K562 (cell line): ENCODE data around the gene PDZD8. TPM values are rescaled to one million over a fixed set of nuclear protein-coding genes. Genes with fewer than 3 reads are reported as not detected.

Experiments
- ARID2 ChIP-seq: fragments of 450-650 bp; IDR thresholded peaks from 2 replicates; pipeline ENCODE4 v1.6.1; 2017; ENCODE audit warnings: antibody characterized with exemption, mild to moderate bottlenecking
- CC2D1A ChIP-seq: fragments of 450-650 bp; IDR thresholded peaks from 2 replicates; pipeline ENCODE4 v1.6.1; 2017; ENCODE audit warnings: mild to moderate bottlenecking
- FOXO4 ChIP-seq: fragments of 450-650 bp; formaldehyde crosslinking; IDR thresholded peaks from 2 replicates; pipeline ENCODE4 v1.4.0; 2020; ENCODE audit warnings: mild to moderate bottlenecking, moderate library complexity
- HES1 ChIP-seq: fragments of 450-650 bp; IDR thresholded peaks from 2 replicates; pipeline ENCODE4 v1.6.1; 2016; ENCODE audit warnings: low read depth, mild to moderate bottlenecking, moderate library complexity
- JUN ChIP-seq, 2 experiments: sonication (generic) in 1 of 2; formaldehyde crosslinking in 1 of 2; IDR thresholded peaks; 2 replicates each; pipeline versions ENCODE4 v1.6.1 to v1.8.0; 2012 to 2022; ENCODE audit warnings: borderline replicate concordance in 2 of 2, mild to moderate bottlenecking in 2 of 2, improper control_type of control experiment in 1 of 2, low read depth in 1 of 2, low read length in 1 of 2, missing genetic modification reagents in 1 of 2
- KAT8 ChIP-seq: fragments of 450-650 bp; IDR thresholded peaks from 2 replicates; pipeline ENCODE4 v1.6.1; 2016; ENCODE audit warnings: low read depth, mild to moderate bottlenecking
- PHF21A ChIP-seq: fragments of 450-650 bp; IDR thresholded peaks from 2 replicates; pipeline ENCODE4 v1.6.1; 2017; ENCODE audit warnings: low read depth, borderline replicate concordance
- RBM14 ChIP-seq: fragments of 200-400 bp; formaldehyde crosslinking; IDR thresholded peaks from 2 replicates; pipeline ENCODE4 v1.6.1; 2018; ENCODE audit warnings: low read depth, mild to moderate bottlenecking, low read length, moderate library complexity, borderline replicate concordance; ENCODE audit not compliant: insufficient read depth
- RBM34 ChIP-seq: fragments of 200-400 bp; formaldehyde crosslinking; IDR thresholded peaks from 2 replicates; pipeline ENCODE4 v1.6.1; 2018; ENCODE audit warnings: low read length, borderline replicate concordance; ENCODE audit not compliant: insufficient read depth
- RBM39 ChIP-seq: fragments of 200-400 bp; formaldehyde crosslinking; optimal IDR thresholded peaks from 2 replicates; pipeline ENCODE3; 2018; ENCODE audit warnings: low read depth, low read length
- SREBF1 ChIP-seq: fragments of 150-350 bp; IDR thresholded peaks from 2 replicates; pipeline ENCODE4 v1.6.1; 2014; ENCODE audit warnings: antibody characterized with exemption, low read depth, low read length, borderline replicate concordance
- TAF15 ChIP-seq: fragments of 200-400 bp; formaldehyde crosslinking; IDR thresholded peaks from 2 replicates; pipeline ENCODE4 v1.6.1; 2017; ENCODE audit warnings: mild to moderate bottlenecking, low read depth, low read length, moderate library complexity
- TCF7 ChIP-seq: sonication (generic); IDR thresholded peaks from 2 replicates; pipeline ENCODE4 v1.6.1; 2016; ENCODE audit warnings: antibody characterized with exemption, borderline replicate concordance
- XRCC5 ChIP-seq: fragments of 200-400 bp; formaldehyde crosslinking; IDR thresholded peaks from 2 replicates; pipeline ENCODE4 v1.6.1; 2017; ENCODE audit warnings: low read depth, mild to moderate bottlenecking, low read length
- ZMIZ1 ChIP-seq, 2 experiments: fragments of 150-350 bp in 1 of 2; IDR thresholded peaks; 2 replicates each; pipeline ENCODE4 v1.6.1; 2012 to 2016; ENCODE audit warnings: low read depth in 2 of 2, low read length in 2 of 2, mild to moderate bottlenecking in 1 of 2, moderate library complexity in 1 of 2
- ZNF77 ChIP-seq: fragments of 250-450 bp; sonication (Bioruptor Pico); IDR thresholded peaks from 2 replicates; pipeline ENCODE4 v1.5.0; 2020
- polyA plus RNA-seq, 8 experiments: library from polyadenylated mRNA; depleted of rRNA in 4 of 8; stranded (reverse) in 5 of 8; unstranded in 3 of 8; fragments of >200 nt; fragmentation: Nextera tagmentation in 2 of 8; fragmentation: Illumina TruSeq in 1 of 8; extraction: Ambion mirVana in 2 of 8; extraction: Trizol in 1 of 8; gene quantifications; 2 replicates each; pipeline versions ENCODE4 v1.2.1 to v1.2.3, GENCODE V29; 2011 to 2014; ENCODE audit warnings: inconsistent platforms in 1 of 8, missing spikeins in 1 of 8
- total RNA-seq, 7 experiments: library from RNA; depleted of rRNA in 6 of 7; stranded (reverse); fragments of >200 nt in 6 of 7; fragmentation: Illumina TruSeq in 2 of 7; extraction: Trizol in 2 of 7; gene quantifications; 2 replicates each; pipeline versions ENCODE4 v1.2.1 to v1.2.3, GENCODE V29; 2011 to 2021; ENCODE audit warnings: low replicate concordance in 1 of 7
- TF ChIP-seq, protein P1 (sequence below): fragments of 250-450 bp; sonication (Bioruptor Pico); IDR thresholded peaks from 2 replicates; pipeline ENCODE4 v1.4.0; 2020
- TF ChIP-seq, protein P2 (sequence below): fragments of 250-450 bp; sonication (Bioruptor Pico); IDR thresholded peaks from 2 replicates; pipeline ENCODE4 v1.9.0; 2021; ENCODE audit warnings: mild to moderate bottlenecking

The PDZD8 gene
- total and polyA plus RNA-seq, 9 of the 15 experiments (the other 6 are each of a cell fraction or from before 2014, with no cell fraction given) = 5.5 to 53.4 (median 36.8) TPM

DNA sequence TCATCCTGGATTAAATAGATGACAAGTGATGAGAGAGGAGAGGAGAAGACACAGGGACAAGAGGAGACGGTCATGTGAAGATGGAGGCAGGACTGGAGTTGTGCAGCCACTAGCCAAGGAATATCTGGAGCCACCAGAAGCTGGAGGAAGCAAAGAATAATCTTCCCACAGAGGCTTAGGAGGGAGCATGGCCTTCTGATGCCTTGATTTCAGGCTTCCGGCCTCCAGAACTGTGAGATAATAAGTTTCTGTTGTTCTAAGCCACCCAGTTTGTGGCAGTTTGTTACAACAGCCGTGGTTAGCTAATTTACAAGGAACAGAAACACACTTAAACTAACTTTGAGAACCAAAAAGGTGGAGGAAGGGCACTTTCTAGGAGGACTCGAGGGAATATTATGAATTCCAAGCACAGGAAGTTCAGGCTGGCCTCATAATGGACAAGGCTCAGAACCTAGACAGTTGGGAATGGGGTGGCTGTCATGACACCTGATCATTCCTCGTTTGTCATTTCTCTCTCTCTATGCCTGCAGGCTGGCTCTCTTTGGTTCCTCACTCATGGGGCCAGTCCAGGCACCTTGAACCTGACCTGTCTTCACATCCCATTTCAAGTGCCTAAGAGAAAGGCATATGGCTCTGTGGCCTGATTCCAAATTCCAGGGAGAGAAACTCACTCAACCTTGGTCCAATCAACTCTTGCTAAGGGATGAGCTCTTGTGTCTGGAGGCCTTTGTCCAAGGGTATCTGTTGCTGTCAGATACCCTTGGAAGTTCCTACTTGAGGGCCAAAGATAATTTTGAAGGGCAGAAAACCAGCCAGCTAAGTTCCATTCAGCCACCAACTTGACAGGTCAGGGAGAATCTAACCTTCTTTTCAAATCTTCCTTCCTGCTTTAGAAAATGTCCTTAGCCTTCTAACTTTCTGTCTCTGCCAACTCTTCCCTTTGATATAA, 33.5 kb upstream of the PDZD8 start (continued):
- no peak for TF ChIP-seq HES1
- TF ChIP-seq, protein P1, sequence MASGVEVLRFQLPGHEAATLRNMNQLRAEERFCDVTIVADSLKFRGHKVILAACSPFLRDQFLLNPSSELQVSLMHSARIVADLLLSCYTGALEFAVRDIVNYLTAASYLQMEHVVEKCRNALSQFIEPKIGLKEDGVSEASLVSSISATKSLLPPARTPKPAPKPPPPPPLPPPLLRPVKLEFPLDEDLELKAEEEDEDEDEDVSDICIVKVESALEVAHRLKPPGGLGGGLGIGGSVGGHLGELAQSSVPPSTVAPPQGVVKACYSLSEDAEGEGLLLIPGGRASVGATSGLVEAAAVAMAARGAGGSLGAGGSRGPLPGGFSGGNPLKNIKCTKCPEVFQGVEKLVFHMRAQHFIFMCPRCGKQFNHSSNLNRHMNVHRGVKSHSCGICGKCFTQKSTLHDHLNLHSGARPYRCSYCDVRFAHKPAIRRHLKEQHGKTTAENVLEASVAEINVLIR = no peak
- no peak for TF ChIP-seq SREBF1
- no peak for TF ChIP-seq ZMIZ1 (IDR thresholded peaks at IDR 0.05; ENCODE audit: low read depth in 2 of 2, low read length in 2 of 2)
- no peak for TF ChIP-seq RBM39
- TF ChIP-seq KAT8 = no peak
- TF ChIP-seq XRCC5 = no peak
- TF ChIP-seq PHF21A = no peak
- no peak for TF ChIP-seq TAF15
- no peak for TF ChIP-seq ZNF77 (CRISPR knock-in tag)
- TF ChIP-seq ARID2 = no peak
- TF ChIP-seq CC2D1A = no peak
- TF ChIP-seq RBM14 = no peak
- no peak for TF ChIP-seq RBM34
- TF ChIP-seq FOXO4 (CRISPR knock-in tag) = no peak
- no peak for TF ChIP-seq TCF7
- TF ChIP-seq, protein P2, sequence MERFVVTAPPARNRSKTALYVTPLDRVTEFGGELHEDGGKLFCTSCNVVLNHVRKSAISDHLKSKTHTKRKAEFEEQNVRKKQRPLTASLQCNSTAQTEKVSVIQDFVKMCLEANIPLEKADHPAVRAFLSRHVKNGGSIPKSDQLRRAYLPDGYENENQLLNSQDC (CRISPR knock-in tag) = no peak
- TF ChIP-seq JUN (IDR thresholded peaks at IDR 0.05; ENCODE audit: borderline replicate concordance, low read depth, low read length) = no peak
- TF ChIP-seq JUN (CRISPR knock-in tag; IDR thresholded peaks at IDR 0.05; ENCODE audit: borderline replicate concordance) = no peak
